HepG2 (cell line): ENCODE measurements around the gene PMVK. TPM values are rescaled to one million over a fixed set of nuclear protein-coding genes. Genes with fewer than 3 reads are reported as not detected.

Experiments used
- ATF1 ChIP-seq: IDR thresholded peaks from 2 replicates; pipeline ENCODE4 v1.6.1; 2016; ENCODE audit warnings: mild to moderate bottlenecking, control low read depth
- BCL6 ChIP-seq: IDR thresholded peaks from 2 replicates; pipeline ENCODE4 v1.6.1; 2016; ENCODE audit warnings: missing genetic modification reagents, missing compliant biosample characterization
- ESRRA ChIP-seq: sonication (generic); formaldehyde crosslinking; IDR thresholded peaks from 2 replicates; pipeline ENCODE4 v1.5.1; 2020; ENCODE audit warnings: mild to moderate bottlenecking, low read depth, missing genetic modification reagents
- GATAD2A ChIP-seq: IDR thresholded peaks from 2 replicates; pipeline ENCODE4 v1.6.1; 2016
- HMG20A ChIP-seq: IDR thresholded peaks from 2 replicates; pipeline ENCODE4 v1.6.1; 2016; ENCODE audit warnings: borderline replicate concordance
- HNRNPH1 ChIP-seq: fragments of 200-400 bp; formaldehyde crosslinking; optimal IDR thresholded peaks from 2 replicates; pipeline ENCODE3; 2017; ENCODE audit warnings: mild to moderate bottlenecking, low read depth, low read length
- ISL2 ChIP-seq: sonication (generic); formaldehyde crosslinking; IDR thresholded peaks from 2 replicates; pipeline ENCODE4 v1.5.0; 2020; ENCODE audit warnings: missing genetic modification reagents
- KLF11 ChIP-seq: IDR thresholded peaks from 2 replicates; pipeline ENCODE4 v1.6.1; 2016; ENCODE audit warnings: missing compliant biosample characterization
- MEF2D ChIP-seq: sonication (generic); formaldehyde crosslinking; IDR thresholded peaks from 2 replicates; pipeline ENCODE4 v1.5.1; 2020; ENCODE audit warnings: mild to moderate bottlenecking, missing genetic modification reagents
- SMC3 ChIP-seq: IDR thresholded peaks from 2 replicates; pipeline ENCODE4 v1.6.1; 2011; ENCODE audit warnings: low read length, improper control_type of control experiment
- TEAD2 ChIP-seq: sonication (generic); formaldehyde crosslinking; IDR thresholded peaks from 2 replicates; pipeline ENCODE4 v1.9.0; 2021; ENCODE audit warnings: missing genetic modification reagents
- ZSCAN20 ChIP-seq: sonication (generic); formaldehyde crosslinking; IDR thresholded peaks from 2 replicates; pipeline ENCODE4 v1.4.0; 2020; ENCODE audit warnings: missing genetic modification reagents, mild to moderate bottlenecking, borderline replicate concordance
- polyA plus RNA-seq, 8 experiments: library from polyadenylated mRNA; depleted of rRNA in 3 of 8; stranded (reverse) in 7 of 8; unstranded in 1 of 8; fragments of >200 nt; fragmentation: Illumina TruSeq in 4 of 8; extraction: Trizol in 4 of 8; gene quantifications; 2 replicates each; pipeline versions ENCODE4 v1.2.1 to v1.2.3, GENCODE V29; 2011 to 2016; ENCODE audit warnings: low read depth in 4 of 8, missing spikeins in 1 of 8, mixed read lengths in 1 of 8; ENCODE audit not compliant: insufficient read depth in 1 of 8
- total RNA-seq, 5 experiments: library from RNA; depleted of rRNA; stranded (reverse); fragments of >200 nt; fragmentation: Illumina TruSeq; extraction: Trizol; gene quantifications; 2 replicates each; pipeline ENCODE4 v1.2.3, GENCODE V29; 2016; ENCODE audit warnings: low read depth in 1 of 5
- TF ChIP-seq, protein P1 (sequence below): sonication (generic); formaldehyde crosslinking; conservative IDR thresholded peaks from 2 replicates; pipeline ENCODE4 v1.4.0; 2020; ENCODE audit warnings: missing genetic modification reagents

The PMVK gene
- total and polyA plus RNA-seq, 2 of the 13 experiments (the other 11 are each of a cell fraction or from before 2014, with no cell fraction given), result 3.9 to 12.6 TPM

GRCh38 chr1:154974808-154975408, 38.4 kb upstream of the PMVK start (continued):
- TF ChIP-seq ZSCAN20 (no peak), HMG20A (no peak), KLF11 (CRISPR knock-in tag) (no peak; the same call in 1 of the 2 replicates), ISL2 (CRISPR knock-in tag) (peak; percentile 30; the same call in 1 of the 2 replicates), SMC3 (no peak), HNRNPH1 (no peak), MEF2D (CRISPR knock-in tag) (peak; percentile 3; the same call in 1 of the 2 replicates), TEAD2 (CRISPR knock-in tag) (no peak), GATAD2A (no peak; the same call in 1 of the 2 replicates), ATF1 (CRISPR knock-in tag) (no peak), ESRRA (CRISPR knock-in tag) (no peak), BCL6 (CRISPR knock-in tag) (0 out of 2 replicates have a peak, but pooled peaks have one; percentile 29)
- TF ChIP-seq, protein P1, sequence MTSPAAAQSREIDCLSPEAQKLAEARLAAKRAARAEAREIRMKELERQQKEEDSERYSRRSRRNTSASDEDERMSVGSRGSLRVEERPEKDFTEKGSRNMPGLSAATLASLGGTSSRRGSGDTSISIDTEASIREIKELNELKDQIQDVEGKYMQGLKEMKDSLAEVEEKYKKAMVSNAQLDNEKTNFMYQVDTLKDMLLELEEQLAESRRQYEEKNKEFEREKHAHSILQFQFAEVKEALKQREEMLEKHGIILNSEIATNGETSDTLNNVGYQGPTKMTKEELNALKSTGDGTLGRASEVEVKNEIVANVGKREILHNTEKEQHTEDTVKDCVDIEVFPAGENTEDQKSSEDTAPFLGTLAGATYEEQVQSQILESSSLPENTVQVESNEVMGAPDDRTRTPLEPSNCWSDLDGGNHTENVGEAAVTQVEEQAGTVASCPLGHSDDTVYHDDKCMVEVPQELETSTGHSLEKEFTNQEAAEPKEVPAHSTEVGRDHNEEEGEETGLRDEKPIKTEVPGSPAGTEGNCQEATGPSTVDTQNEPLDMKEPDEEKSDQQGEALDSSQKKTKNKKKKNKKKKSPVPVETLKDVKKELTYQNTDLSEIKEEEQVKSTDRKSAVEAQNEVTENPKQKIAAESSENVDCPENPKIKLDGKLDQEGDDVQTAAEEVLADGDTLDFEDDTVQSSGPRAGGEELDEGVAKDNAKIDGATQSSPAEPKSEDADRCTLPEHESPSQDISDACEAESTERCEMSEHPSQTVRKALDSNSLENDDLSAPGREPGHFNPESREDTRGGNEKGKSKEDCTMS (CRISPR knock-in tag), result no peak
